HuH-7.5 (cell line): ENCODE data around the gene PMP22.
"Not testable (repeated sequence)": the region's sequence is repeated elsewhere in the genome, so short reads cannot be mapped to it uniquely, and the experiment has no call there.

Experiments used
- DNase-seq: peaks from one replicate; pipeline ENCODE4 v3.0.0; 2011; ENCODE audit warnings: low spot score

PMP22 gene

GRCh38 chr17:15210247-15210646, 54.9 kb downstream of the PMP22 start:
- no peak for DNase-seq

- not testable (repeated sequence) for DNase-seq
These were observed 62.1 kb downstream of the PMP22 start for GRCh38 chr17:15203062-15203461.

- DNase-seq = not testable (repeated sequence)
These were observed 64.6 kb downstream of the PMP22 start for GRCh38 chr17:15200574-15200973.

GRCh38 chr17:15197229-15197628, 67.9 kb downstream of the PMP22 start:
- DNase-seq = no peak

- no peak for DNase-seq
These were observed 70.3 kb downstream of the PMP22 start for GRCh38 chr17:15194859-15195277.

- no peak for DNase-seq
These were observed 79.5 kb downstream of the PMP22 start for GRCh38 chr17:15185625-15185991.

- no peak for DNase-seq
These were observed 80.1 kb downstream of the PMP22 start for GRCh38 chr17:15184872-15185624.

GRCh38 chr17:15181816-15182215, 83.3 kb downstream of the PMP22 start:
- no peak for DNase-seq

GRCh38 chr17:15181333-15181732, 83.8 kb downstream of the PMP22 start:
- no peak for DNase-seq

GRCh38 chr17:15180121-15180561, 85.0 kb downstream of the PMP22 start:
- no peak for DNase-seq
